Left ventricle myocardium inferior (tissue), 1 donor: Measurements from ENCODE around the gene LY6G6D. TPM values are rescaled to one million over a fixed set of nuclear protein-coding genes. Genes with fewer than 3 reads are reported as not detected.

Source experiments
- DNase-seq: peaks from one replicate; pipeline ENCODE4 v3.0.0-alpha.2; 2020
- H3K27ac ChIP-seq: fragments of 200-600 bp; replicated peaks from 2 replicates; pipeline ENCODE4 v1.8.0; 2021
- H3K27me3 ChIP-seq: fragments of 200-600 bp; 2 replicates; pipeline ENCODE4 v1.8.0; 2021; ENCODE audit warnings: low read depth
- H3K36me3 ChIP-seq: fragments of 200-600 bp; 2 replicates; pipeline ENCODE4 v1.8.0; 2021
- H3K4me1 ChIP-seq: fragments of 200-600 bp; 2 replicates; pipeline ENCODE4 v1.8.0; 2021
- H3K4me3 ChIP-seq: fragments of 200-600 bp; 2 replicates; pipeline ENCODE4 v1.8.0; 2021; ENCODE audit warnings: mild to moderate bottlenecking, moderate library complexity
- H3K9me3 ChIP-seq: fragments of 200-600 bp; replicated peaks from 2 replicates; pipeline ENCODE4 v1.8.0; 2021
- intact Hi-C: fragments of 100-400 bp; cut with micrococcal nuclease; formaldehyde crosslinking; loops from one replicate; pipeline ENCODE4 v1.11.0; 2022
- total RNA-seq: library from RNA; stranded (reverse); fragmentation: NEBNext Ultra II Directional; extraction: Animal tissue kit (Norgen Biotek cat#: 25700); gene quantifications from one replicate; pipeline ENCODE4 v1.2.1, GENCODE V29; 2021
- TF ChIP-seq, protein P1 (sequence below): fragments of 200-600 bp; IDR thresholded peaks from 2 replicates; pipeline ENCODE4 v1.8.0; 2021; ENCODE audit warnings: antibody characterized with exemption, mild to moderate bottlenecking, borderline replicate concordance
- donor health status: DM: no; HTN: yes; CAD: no; lungs with severe emphysema.

The LY6G6D gene
- total RNA-seq, 1 donor from 2014 or later = not detected

DNA sequence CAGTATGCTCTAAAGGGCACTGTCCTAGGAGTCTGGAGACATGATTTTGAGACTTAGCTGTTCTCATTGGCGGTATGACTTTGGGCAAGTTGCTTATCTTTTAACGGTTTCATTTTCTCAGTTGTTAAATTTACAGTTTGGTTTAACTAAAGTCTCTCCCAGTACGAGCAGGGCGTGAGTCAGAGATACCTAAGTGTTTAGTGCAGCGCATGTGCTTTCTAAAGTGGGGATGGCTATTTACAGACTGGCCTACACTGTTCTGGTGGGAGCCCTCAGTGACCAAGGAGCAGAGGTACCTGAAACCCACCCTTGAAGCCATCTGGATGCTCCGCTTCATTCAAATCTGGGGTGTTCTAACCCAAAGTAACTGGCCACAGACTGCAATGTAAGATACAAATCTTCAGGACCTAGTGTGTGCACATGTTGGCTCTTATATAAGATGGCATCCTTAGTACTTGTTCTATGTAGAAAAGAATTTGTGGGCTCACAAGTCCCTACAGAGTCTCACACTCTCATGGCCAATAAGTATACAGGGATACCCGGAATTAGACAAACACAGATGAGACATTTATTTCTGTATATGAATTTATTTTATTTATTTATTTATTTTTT lies 35.4 kb downstream of the LY6G6D start:
- no peak for DNase-seq
- H3K9me3 ChIP-seq = no peaks in the 10 kb centered on the region
- intact Hi-C loops = no loop called here
- H3K27me3 ChIP-seq = no peaks in the 10 kb centered on the region
- H3K4me1 ChIP-seq = no peaks in the 10 kb centered on the region
- no peak overlapping the region for H3K27ac ChIP-seq
- TF ChIP-seq, protein P1, sequence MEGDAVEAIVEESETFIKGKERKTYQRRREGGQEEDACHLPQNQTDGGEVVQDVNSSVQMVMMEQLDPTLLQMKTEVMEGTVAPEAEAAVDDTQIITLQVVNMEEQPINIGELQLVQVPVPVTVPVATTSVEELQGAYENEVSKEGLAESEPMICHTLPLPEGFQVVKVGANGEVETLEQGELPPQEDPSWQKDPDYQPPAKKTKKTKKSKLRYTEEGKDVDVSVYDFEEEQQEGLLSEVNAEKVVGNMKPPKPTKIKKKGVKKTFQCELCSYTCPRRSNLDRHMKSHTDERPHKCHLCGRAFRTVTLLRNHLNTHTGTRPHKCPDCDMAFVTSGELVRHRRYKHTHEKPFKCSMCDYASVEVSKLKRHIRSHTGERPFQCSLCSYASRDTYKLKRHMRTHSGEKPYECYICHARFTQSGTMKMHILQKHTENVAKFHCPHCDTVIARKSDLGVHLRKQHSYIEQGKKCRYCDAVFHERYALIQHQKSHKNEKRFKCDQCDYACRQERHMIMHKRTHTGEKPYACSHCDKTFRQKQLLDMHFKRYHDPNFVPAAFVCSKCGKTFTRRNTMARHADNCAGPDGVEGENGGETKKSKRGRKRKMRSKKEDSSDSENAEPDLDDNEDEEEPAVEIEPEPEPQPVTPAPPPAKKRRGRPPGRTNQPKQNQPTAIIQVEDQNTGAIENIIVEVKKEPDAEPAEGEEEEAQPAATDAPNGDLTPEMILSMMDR = no peak
- no peak overlapping the region for H3K4me3 ChIP-seq
- H3K36me3 ChIP-seq = no peaks in the 10 kb centered on the region

- Histone ChIP-seq H3K36me3 (no peaks in the 10 kb centered on the region), H3K9me3 (no peaks in the 10 kb centered on the region), H3K27me3 (no peaks in the 10 kb centered on the region), H3K4me3 (no peak overlapping the region), H3K4me1 (no peaks in the 10 kb centered on the region), H3K27ac (no peak overlapping the region)
- intact Hi-C loops = no loop called here
- TF ChIP-seq, protein P1 = no peak
- no peak for DNase-seq
Measured at GRCh38 chr6:31752739-31753319, 37.7 kb downstream of the LY6G6D start.

GRCh38 chr6:31758281-31758680 lies 43.1 kb downstream of the LY6G6D start:
- Histone ChIP-seq H3K4me3 (no peak overlapping the region), H3K27ac (no peak overlapping the region), H3K9me3 (no peaks in the 10 kb centered on the region), H3K4me1 (peaks cover 4% of the 10 kb centered on the region), H3K36me3 (no peaks in the 10 kb centered on the region), H3K27me3 (no peaks in the 10 kb centered on the region)
- no peak for DNase-seq
- intact Hi-C loops = no loop called here
- TF ChIP-seq, protein P1 = no peak

- no peak overlapping the region for H3K27ac ChIP-seq
- TF ChIP-seq, protein P1 = no peak
- no peaks in the 10 kb centered on the region for H3K9me3 ChIP-seq
- peaks cover 5% of the 10 kb centered on the region for H3K36me3 ChIP-seq
- H3K4me1 ChIP-seq = peaks cover 13% of the 10 kb centered on the region
- H3K4me3 ChIP-seq = no peak overlapping the region
- H3K27me3 ChIP-seq = no peaks in the 10 kb centered on the region
- DNase-seq = no peak
- intact Hi-C loops = no loop called here
Measured at GRCh38 chr6:31760790-31761189, 45.6 kb downstream of the LY6G6D start.

DNA sequence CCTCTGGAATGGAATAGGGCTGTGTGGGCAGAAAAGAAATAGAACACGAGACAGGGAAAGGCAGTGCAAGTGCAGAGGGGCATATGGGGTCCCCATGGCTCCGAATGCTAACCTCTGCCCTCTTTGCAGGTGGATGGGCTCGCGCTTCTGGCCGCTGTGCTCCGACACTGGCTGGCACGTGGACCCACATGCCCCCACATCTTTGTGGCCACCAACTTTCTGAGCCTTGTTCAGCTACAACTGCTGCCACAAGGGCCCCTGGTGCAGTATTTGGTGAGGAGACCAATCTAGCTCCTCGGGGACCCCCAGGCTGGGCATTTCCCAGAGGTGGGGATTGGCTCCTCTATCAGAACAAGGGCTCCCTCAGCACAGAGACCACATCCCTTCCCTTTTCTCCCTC lies 46.2 kb downstream of the LY6G6D start:
- TF ChIP-seq, protein P1 = no peak
- H3K4me1 ChIP-seq = peaks cover 16% of the 10 kb centered on the region
- H3K36me3 ChIP-seq = peaks cover 5% of the 10 kb centered on the region
- no peak for DNase-seq
- H3K27ac ChIP-seq = no peak overlapping the region
- H3K27me3 ChIP-seq = no peaks in the 10 kb centered on the region
- H3K4me3 ChIP-seq = no peak overlapping the region
- intact Hi-C loops = no loop called here
- H3K9me3 ChIP-seq = no peaks in the 10 kb centered on the region
